ENCODE measurements around the gene FOXK1. TPM values are rescaled to one million over a fixed set of nuclear protein-coding genes. Genes with fewer than 3 reads are reported as not detected.

Gene FOXK1
- total and polyA plus RNA-seq, 2 of the 13 experiments (the other 11 are each of a cell fraction or from before 2014, with no cell fraction given): 4.6 to 8.8 TPM

DNA sequence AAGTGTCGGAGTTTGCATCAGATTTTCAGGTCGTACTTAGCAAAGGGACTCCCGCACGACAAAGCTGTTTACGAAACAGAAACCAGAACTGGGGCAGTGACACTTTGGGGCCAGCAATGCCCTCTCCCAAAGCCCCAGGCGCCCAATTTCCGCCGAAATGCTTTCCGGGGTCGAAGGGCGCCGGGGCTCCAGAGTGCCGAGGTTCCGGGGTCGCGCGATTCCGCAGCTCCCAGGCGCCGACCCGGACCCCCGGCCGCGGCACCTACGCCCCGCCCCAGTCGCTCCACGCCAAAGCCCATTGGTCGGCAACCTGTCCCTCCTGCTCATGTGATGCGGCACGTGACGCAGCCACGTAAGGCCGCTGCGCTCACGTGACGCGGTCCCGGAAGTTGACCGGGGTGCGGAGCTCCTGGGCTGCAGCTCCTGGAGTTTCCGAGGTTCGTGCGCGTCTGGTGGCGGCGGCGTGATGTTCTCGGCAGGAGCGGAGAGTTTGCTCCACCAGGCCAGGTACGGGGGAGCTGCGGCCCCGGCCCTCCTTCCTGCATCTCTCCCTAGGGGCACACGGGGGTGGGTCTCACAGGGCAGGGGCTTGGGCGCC is 93.3 kb downstream of the FOXK1 start, which contains the start of gene AP5Z1 (continued):
- TF ChIP-seq, protein P1, sequence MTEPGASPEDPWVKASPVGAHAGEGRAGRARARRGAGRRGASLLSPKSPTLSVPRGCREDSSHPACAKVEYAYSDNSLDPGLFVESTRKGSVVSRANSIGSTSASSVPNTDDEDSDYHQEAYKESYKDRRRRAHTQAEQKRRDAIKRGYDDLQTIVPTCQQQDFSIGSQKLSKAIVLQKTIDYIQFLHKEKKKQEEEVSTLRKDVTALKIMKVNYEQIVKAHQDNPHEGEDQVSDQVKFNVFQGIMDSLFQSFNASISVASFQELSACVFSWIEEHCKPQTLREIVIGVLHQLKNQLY (CRISPR knock-in tag; IDR thresholded peaks at IDR 0.05): no peak
- TF ChIP-seq NFIC (IDR thresholded peaks at IDR 0.05; ENCODE audit: low read length) (peak; percentile 95), ARNT (IDR thresholded peaks at IDR 0.05) (no peak), ZNF225 (CRISPR knock-in tag; IDR thresholded peaks at IDR 0.05) (no peak), ZNF282 (IDR thresholded peaks at IDR 0.05; ENCODE audit: partially characterized antibody) (no peak), ZKSCAN1 (IDR thresholded peaks at IDR 0.05; ENCODE audit: low read length) (no peak), POGZ (CRISPR knock-in tag; IDR thresholded peaks at IDR 0.05) (peak; percentile 95), SP2 (CRISPR knock-in tag; IDR thresholded peaks at IDR 0.05) (peak; percentile 93), ATF1 (CRISPR knock-in tag; IDR thresholded peaks at IDR 0.05) (peak; percentile 88), ZNF891 (CRISPR knock-in tag; IDR thresholded peaks at IDR 0.05) (peak; percentile 70), ZNF274 (CRISPR knock-in tag; IDR thresholded peaks at IDR 0.05) (peak; percentile 67; the same call in 1 of the 2 replicates), ZNF547 (CRISPR knock-in tag; IDR thresholded peaks at IDR 0.05) (peak; percentile 61; the same call in 1 of the 2 replicates), KLF16 (CRISPR knock-in tag; IDR thresholded peaks at IDR 0.05) (peak in 1 of 2 experiments; percentile 74; a peak in 1 of 4 replicates), SP1 (IDR thresholded peaks at IDR 0.05) (no peak), SP1 (CRISPR knock-in tag; IDR thresholded peaks at IDR 0.05) (peak; percentile 81), KDM5A (IDR thresholded peaks at IDR 0.05; ENCODE audit: borderline replicate concordance, low read length) (peak; percentile 97)
- TF ChIP-seq, protein P2, sequence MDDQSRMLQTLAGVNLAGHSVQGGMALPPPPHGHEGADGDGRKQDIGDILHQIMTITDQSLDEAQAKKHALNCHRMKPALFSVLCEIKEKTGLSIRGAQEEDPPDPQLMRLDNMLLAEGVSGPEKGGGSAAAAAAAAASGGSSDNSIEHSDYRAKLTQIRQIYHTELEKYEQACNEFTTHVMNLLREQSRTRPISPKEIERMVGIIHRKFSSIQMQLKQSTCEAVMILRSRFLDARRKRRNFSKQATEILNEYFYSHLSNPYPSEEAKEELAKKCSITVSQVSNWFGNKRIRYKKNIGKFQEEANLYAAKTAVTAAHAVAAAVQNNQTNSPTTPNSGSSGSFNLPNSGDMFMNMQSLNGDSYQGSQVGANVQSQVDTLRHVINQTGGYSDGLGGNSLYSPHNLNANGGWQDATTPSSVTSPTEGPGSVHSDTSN (CRISPR knock-in tag; IDR thresholded peaks at IDR 0.05; ENCODE audit: borderline replicate concordance): peak; percentile 79; the same call in 1 of the 2 replicates
- TF ChIP-seq, protein P3, sequence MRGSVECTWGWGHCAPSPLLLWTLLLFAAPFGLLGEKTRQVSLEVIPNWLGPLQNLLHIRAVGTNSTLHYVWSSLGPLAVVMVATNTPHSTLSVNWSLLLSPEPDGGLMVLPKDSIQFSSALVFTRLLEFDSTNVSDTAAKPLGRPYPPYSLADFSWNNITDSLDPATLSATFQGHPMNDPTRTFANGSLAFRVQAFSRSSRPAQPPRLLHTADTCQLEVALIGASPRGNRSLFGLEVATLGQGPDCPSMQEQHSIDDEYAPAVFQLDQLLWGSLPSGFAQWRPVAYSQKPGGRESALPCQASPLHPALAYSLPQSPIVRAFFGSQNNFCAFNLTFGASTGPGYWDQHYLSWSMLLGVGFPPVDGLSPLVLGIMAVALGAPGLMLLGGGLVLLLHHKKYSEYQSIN (CRISPR knock-in tag; IDR thresholded peaks at IDR 0.05; ENCODE audit: borderline replicate concordance): no peak
- TF ChIP-seq, protein P4, sequence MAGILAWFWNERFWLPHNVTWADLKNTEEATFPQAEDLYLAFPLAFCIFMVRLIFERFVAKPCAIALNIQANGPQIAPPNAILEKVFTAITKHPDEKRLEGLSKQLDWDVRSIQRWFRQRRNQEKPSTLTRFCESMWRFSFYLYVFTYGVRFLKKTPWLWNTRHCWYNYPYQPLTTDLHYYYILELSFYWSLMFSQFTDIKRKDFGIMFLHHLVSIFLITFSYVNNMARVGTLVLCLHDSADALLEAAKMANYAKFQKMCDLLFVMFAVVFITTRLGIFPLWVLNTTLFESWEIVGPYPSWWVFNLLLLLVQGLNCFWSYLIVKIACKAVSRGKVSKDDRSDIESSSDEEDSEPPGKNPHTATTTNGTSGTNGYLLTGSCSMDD (CRISPR knock-in tag; IDR thresholded peaks at IDR 0.05): no peak
- TF ChIP-seq, protein P5, sequence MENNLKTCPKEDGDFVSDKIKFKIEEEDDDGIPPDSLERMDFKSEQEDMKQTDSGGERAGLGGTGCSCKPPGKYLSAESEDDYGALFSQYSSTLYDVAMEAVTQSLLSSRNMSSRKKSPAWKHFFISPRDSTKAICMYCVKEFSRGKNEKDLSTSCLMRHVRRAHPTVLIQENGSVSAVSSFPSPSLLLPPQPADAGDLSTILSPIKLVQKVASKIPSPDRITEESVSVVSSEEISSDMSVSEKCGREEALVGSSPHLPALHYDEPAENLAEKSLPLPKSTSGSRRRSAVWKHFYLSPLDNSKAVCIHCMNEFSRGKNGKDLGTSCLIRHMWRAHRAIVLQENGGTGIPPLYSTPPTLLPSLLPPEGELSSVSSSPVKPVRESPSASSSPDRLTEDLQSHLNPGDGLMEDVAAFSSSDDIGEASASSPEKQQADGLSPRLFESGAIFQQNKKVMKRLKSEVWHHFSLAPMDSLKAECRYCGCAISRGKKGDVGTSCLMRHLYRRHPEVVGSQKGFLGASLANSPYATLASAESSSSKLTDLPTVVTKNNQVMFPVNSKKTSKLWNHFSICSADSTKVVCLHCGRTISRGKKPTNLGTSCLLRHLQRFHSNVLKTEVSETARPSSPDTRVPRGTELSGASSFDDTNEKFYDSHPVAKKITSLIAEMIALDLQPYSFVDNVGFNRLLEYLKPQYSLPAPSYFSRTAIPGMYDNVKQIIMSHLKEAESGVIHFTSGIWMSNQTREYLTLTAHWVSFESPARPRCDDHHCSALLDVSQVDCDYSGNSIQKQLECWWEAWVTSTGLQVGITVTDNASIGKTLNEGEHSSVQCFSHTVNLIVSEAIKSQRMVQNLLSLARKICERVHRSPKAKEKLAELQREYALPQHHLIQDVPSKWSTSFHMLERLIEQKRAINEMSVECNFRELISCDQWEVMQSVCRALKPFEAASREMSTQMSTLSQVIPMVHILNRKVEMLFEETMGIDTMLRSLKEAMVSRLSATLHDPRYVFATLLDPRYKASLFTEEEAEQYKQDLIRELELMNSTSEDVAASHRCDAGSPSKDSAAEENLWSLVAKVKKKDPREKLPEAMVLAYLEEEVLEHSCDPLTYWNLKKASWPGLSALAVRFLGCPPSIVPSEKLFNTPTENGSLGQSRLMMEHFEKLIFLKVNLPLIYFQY (CRISPR knock-in tag; IDR thresholded peaks at IDR 0.05; ENCODE audit: borderline replicate concordance): no peak
- TF ChIP-seq, protein P6, sequence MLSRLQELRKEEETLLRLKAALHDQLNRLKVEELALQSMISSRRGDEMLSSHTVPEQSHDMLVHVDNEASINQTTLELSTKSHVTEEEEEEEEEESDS (CRISPR knock-in tag; IDR thresholded peaks at IDR 0.05; ENCODE audit: borderline replicate concordance): 0 out of 2 replicates have a peak, but pooled peaks have one; percentile 30
- TF ChIP-seq, protein P7, sequence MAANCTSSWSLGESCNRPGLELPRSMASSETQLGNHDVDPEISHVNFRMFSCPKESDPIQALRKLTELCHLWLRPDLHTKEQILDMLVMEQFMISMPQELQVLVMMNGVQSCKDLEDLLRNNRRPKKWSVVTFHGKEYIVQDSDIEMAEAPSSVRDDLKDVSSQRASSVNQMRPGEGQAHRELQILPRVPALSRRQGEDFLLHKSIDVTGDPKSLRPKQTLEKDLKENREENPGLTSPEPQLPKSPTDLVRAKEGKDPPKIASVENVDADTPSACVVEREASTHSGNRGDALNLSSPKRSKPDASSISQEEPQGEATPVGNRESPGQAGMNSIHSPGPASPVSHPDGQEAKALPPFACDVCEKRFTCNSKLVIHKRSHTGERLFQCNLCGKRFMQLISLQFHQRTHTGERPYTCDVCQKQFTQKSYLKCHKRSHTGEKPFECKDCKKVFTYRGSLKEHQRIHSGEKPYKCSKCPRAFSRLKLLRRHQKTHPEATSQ (CRISPR knock-in tag; IDR thresholded peaks at IDR 0.05; ENCODE audit: borderline replicate concordance): 0 out of 2 replicates have a peak, but pooled peaks have one; percentile 56

Measured in HepG2 (cell line).